HuH-7 (cell line): ENCODE data around the gene PRKCZ.

Experiments used
- DNase-seq: peaks from one replicate; pipeline ENCODE4 v3.0.0; 2011; ENCODE audit warnings: low spot score

PRKCZ gene

DNA sequence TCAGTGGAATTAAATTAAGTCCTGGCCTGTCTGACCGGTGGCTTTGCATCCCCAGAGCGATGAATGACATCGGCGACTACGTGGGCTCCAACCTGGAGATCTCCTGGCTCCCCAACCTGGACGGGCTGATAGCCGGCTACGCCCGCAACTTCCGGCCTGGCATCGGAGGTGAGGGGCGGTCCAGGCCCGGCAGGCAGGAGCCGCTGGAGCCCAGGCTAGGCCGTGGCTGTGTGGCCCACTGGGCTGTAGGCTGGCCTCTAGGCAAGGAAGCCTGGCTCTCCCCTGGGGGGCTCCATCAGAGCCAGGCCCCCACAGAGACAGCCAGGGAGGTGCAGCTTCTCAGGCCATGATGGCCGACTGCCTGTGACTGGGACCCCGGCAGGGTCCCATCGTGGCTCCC is 25.3 kb upstream of the PRKCZ start:
- no peak for DNase-seq

DNA sequence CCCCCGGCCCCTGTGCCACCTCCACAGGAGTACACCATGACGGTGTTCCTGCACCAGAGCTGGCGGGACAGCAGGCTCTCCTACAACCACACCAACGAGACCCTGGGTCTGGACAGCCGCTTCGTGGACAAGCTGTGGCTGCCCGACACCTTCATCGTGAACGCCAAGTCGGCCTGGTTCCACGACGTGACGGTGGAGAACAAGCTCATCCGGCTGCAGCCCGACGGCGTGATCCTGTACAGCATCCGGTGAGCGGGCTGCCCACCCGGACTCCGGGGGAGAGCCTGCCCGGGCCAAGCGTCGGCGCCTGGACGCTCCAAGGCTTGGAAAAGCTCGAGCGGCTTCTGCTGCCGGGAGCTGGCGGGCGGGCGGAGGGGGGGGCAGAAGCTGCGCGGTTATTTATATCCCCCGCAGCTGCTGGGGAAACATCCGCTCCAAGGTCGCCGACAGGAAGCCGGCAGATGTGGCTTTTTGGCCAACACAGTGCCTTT is 24.7 kb upstream of the PRKCZ start:
- no peak for DNase-seq

DNA sequence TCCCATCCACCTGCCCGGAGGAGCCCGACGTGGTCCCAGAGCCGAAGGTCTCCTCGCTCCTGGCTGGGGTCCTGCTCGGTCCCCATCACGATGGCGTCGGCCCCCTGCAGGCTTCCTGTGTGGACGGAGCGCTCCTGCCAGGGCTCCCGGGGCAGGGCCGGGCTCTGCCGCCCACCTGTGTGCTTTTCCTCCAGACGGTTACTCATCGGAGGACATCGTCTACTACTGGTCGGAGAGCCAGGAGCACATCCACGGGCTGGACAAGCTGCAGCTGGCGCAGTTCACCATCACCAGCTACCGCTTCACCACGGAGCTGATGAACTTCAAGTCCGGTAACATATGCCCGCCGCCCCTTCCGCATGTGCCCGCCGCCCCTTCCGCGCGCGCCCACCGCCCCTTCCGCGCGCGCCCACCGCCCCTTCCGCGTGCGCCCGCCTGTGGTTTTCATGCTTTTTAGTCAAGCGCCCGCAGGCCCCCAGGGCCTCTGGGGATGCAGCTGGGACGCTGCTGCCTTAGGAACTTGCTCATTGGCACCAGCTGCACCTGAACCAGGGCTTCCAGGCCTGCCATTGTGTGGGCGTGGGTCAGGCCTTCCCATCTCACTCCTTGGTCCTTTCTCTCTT is 22.1 kb upstream of the PRKCZ start:
- DNase-seq = no peak

DNA sequence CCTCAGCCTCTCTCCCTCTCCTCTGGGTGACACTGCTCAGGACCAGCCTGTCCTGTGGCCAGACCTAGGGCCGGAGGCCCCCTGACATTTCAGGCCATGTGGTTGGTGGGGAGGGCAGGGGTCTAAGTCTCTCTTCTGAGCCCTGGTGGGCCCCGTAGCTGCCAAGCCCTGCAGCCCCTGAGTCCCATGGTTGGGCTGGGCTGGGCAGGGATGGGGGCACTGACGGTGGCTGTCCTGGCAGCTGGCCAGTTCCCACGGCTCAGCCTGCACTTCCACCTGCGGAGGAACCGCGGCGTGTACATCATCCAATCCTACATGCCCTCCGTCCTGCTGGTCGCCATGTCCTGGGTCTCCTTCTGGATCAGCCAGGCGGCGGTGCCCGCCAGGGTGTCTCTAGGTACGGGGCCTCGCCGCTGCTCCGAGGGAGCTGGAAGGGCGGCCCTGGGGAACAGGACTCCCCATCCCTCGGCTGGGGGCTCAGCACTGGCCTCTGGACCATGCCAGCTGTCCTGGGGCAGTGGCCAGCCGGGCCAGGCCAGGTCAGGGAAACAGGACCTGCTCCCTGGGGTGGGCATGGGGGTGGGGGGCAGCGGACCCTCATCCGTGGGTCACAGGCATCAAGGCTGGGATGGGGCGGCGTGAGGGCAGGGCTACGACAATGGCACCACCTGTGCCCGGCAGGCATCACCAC is 21.2 kb upstream of the PRKCZ start:
- DNase-seq = no peak

DNA sequence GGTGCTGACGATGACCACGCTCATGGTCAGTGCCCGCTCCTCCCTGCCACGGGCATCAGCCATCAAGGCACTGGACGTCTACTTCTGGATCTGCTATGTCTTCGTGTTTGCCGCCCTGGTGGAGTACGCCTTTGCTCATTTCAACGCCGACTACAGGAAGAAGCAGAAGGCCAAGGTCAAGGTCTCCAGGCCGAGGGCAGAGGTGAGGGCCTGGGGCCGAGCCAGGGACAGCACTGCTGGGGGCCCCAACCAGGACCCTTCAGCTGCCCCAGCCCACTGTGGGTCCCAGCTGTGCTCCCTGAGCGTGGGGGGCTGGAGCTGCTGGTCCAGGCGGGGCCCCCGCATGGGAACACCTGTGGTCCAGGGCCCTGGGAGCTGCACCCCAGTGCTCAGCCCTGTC is 20.6 kb upstream of the PRKCZ start:
- DNase-seq = no peak

DNA sequence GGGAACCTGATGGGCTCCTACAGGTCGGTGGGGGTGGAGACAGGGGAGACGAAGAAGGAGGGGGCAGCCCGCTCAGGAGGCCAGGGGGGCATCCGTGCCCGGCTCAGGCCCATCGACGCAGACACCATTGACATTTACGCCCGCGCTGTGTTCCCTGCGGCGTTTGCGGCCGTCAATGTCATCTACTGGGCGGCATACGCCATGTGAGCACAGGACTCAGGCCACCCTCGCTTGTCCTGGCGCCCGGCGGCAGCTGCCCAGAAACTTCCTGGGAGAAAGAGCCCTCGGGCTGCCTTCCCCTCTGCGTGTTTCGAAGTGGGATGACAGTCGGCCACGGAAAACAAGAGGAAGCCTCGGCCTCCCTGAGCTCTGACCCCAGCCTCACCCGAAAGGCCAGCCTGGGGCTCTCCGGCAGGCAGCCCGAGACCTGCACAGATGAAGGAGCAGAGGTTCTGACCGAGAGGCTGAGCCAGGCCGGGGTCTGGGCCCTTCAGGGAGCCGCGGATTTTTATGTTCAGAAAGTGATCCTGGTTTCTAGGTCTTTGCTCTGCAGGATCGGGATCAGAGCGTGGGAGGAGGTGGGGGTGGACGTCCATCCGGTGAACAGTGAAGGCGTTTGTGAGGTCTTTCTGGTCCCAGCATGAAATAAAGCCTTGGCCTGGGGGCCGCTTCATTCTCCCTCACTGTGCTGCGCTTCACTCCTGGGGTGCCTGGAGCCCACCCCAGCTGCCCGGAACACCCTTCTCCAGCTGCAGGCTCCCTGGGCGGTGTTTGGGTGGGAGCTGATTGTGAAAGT is 19.9 kb upstream of the PRKCZ start:
- DNase-seq = no peak

DNA sequence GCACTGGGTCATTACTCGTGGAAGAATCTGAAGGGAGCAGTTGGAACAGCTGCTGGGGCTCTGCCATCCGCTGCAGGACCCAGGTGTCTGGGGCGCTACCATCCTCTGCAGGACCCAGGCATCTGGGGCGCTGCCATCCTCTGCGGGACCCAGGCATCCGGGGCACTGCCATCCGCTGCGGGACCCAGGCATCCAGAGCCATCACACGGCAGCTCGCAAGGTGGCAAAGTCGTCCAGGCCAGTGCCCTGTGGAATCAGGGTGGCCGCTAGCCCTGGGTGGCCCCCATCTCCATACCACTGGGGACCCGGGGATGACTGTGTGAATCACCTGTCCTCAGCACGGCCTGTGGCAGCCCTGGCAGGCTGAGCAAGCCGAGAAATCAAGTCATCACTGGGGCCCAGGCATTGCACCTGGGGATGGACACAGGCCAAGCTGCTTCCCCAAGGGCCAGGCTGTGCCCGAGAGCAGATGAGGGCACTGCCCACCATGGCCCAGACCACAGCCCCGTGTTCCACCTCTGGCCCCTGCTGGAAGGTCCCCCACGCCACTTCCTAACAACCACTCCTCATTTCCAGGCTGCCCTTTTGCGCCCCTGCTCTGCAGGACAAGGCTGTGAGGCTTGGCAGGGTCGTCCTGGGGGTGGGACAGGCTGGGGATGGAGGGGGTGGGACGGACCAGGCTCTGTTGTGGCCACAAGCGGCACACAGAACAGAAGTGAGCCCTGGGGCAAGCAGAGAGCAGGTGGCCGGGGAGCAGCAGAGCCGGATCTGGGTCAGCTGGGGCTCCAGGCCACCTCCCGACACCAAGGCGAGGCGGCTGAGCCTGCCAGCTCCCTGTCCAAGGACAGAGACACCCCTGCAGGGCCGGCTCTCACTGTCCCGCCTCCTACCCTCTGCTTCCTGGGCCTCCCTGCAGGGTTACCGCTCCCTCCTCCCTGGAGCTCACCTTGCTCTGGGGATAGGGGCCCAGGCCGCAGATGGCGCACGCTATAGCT is 18.4 kb upstream of the PRKCZ start:
- no peak for DNase-seq

DNA sequence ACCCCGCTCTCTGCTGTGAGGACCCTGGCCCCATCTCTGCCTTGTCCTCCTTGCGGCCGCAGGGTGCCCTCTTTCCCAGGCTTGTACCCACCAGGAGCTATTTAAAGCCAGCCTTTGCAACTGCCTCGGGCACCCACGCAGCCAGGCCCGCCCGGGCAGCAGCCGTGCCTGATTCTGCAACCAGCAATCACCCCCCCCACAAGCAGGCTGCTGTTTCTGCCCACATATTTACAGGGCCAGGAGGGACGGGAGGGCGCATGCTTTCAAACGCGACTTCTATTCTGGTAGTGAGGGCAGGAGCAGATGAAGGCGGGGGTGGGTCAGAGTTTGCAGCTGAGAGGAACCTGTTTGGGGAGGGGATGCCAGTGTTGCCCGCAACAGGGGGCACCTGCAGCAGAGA is 17.5 kb upstream of the PRKCZ start:
- no peak for DNase-seq

DNA sequence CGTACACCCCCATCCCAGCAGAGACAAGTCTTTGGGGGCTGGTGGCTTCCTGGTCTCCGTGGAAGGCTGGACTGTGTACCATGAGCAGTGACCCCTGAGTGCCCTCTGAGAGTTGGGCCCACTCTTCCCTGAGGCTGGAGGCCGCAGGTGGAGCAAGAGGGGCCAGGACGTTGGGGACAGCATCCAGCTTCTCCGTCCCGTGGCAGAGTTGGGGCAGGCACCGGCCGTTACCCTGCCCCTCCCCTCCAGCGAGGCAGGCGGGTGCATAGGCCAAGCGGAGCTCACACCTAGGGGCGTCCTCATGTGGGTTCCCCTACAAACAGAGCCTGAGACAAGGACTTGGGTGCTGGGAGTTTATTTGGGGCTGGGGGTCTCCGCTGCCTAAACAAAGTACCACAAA is 17.0 kb upstream of the PRKCZ start:
- DNase-seq = no peak

DNA sequence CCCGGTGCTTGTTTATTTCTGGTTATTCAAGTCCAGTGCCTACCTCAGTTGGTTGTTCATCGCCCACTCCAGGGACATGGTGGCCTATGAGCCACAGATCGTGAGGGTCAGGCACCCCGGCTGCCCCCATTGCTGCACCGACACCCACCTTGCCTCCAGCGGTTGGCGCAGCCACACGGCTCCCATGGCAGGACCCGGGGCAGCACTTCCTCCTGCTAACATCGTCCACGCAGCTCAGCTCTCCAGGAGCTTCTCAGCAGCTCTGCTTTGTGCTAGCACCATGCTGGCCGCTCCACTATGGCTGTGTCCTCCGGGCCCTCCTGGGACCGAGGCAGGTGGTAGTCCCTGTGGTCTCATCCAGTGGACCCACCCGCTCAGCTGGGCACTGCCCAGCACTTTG is 13.9 kb upstream of the PRKCZ start:
- no peak for DNase-seq

DNA sequence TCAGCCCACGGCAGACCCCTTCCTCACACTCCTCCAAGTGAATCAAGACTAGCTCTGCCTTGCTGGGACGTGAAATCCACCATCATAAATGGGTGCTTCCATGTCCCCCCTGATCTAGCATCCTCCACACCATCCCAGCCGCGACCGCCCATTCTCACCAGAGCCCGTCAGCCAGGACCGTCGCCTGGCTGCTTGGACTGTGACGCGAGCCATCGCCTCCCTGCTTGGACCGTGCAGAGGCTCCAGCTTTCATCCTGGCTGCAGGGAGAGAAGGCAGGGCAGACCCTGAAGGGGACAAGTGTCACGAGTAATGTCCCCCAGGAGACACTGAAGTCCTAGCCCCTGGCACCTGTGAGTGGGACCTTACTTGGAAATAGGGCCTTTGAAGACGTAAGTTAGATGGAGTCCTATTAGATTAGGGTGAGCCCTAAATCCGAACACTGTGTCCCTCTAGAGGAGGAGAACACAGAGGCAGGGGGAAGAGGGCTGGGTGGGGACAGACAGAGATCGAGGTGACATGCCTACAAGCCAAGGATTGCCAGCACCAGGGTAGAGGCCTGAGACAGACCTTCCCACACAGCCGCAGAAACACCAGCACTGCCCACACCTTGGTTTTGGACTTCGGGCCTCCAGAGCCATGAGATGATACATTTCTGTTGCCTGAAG is 12.8 kb upstream of the PRKCZ start:
- no peak for DNase-seq

DNA sequence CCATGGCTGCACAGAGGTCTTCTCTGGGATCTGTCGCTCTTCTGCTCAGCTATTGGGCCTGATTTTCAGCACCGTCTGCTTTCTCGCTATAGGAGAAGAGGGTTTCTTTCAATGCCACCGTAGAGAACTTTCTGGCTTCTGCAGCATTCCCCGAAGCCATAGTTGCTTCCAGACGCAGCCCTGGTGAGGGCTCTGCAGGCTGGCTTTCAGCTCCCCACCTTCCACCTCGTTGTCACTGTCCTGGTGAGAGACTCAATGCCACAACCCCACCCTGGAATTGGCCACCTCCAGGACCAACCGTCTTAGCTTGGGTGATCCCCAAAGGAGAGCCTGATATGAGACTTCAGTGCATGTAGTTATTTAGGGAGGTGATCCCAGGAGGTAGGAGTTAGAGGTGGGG is 12.0 kb upstream of the PRKCZ start:
- DNase-seq = no peak

DNA sequence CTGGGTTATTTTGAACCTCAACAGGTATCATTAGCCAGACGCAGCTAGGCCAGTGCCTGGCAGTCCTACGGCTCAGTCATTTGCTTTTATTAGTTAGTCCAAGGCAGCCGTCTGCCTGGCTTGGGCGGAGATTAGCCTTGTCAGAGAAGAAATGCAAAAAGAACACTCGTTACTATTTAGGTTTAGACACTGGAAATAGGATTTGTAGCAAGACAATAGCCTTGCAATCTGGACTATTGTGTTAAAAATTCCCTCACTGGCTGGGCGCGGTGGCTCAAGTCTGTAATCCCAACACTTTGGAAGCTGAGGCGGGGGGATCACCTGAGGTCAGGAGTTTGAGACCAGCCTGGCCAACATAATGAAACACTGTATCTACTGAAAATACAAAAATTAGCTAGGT is 11.0 kb upstream of the PRKCZ start:
- DNase-seq = no peak

DNA sequence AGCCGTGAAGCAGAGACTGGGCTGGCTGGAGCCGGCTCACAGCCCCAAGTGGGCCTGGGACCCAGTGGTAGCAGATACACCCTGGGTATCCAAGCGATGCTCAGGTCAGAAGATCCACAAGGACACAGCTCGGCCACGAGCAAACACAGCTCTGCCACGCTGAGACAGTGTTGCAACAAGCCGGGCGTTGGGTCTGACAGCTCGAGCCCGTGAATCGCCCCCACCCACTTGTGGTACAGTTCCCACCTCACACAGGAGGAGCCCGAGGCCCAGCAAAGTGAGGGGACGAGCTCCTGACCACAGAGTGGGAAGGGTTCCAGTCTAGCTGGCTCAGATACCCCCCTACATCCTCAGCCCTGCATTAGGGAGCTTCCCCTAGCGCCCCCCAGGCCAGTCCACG is 8.9 kb upstream of the PRKCZ start:
- DNase-seq = no peak

DNA sequence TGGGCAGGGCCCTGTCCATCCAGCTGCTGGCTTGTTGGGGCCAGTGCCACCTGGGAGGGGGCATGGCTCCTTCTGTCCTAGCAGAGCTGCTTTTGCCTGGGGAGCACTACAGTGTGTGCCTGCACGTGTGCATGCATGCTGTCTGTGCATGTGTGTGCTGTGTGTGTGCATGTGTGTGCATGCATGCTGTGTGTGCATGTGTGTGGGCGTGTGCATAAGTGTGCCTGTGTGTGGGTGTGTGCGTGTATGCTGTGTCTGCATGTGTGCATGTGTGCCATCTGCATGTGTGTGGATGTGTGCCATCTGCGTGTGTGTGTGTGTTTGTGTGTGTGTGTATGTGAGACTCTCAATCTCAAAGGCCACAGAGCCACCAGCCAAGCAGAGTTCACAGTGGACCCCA is 8.3 kb upstream of the PRKCZ start:
- DNase-seq = no peak

DNA sequence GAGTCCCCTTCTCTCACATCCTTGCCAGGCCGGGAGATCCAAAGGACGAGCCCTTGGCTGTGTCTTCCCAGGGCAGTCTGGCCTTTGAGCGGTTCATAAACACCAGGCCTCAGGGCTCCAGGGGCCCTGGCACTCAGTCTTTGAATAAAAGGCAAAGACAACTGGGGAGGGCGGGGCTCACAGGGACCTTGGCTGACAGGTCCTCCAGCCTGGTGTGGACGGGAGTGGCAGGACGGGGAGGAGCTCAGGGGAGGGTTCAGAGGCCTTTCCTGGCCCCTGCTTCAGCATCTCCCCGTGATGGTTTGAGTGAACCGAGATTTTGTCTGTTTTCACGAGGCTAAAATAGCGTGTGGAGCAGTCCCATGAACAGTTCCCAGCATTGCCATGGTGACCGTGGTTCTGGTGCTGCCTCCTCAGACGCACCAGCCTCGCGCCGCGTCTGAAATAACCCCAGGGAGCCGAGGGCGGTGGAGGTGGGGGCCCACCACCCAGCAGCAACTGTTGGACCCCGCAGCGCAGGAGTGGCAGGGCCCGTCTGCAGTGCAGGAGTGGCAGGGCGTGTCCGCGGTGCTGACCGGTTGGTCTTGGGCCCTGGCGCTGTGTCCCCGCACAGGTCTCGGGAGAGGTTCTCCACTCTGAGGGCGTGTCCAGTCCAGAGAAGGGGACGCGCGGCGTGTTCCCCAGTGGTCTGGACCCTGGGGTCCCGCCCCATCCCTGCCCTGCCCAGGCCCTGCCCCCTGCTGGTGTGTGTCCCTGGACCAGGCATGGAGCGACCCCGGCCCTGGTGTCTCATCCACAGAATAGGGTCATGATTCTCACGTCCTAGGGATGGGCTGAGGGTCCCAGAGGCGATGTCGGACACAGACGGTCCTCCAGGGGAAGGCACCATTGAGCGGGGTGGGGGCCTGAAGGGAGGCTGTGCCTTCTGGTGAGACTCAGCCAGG is 7.1 kb upstream of the PRKCZ start:
- no peak for DNase-seq

DNA sequence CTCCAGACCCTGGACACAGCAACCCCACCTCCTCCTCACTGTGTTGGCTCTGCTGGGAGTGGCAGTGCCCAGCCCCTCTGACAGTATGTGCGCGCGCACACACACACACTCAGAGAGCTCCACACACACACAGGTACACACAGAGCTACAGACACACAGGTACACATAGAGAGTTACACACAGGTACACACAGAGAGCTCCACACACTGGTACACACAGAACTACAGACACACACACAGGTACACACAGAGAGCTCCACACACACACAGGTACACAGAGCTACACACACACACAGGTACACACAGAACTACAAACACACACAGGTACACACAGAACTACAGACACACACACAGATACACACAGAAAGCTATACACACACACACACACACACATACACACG is 6.3 kb upstream of the PRKCZ start:
- DNase-seq = no peak

DNA sequence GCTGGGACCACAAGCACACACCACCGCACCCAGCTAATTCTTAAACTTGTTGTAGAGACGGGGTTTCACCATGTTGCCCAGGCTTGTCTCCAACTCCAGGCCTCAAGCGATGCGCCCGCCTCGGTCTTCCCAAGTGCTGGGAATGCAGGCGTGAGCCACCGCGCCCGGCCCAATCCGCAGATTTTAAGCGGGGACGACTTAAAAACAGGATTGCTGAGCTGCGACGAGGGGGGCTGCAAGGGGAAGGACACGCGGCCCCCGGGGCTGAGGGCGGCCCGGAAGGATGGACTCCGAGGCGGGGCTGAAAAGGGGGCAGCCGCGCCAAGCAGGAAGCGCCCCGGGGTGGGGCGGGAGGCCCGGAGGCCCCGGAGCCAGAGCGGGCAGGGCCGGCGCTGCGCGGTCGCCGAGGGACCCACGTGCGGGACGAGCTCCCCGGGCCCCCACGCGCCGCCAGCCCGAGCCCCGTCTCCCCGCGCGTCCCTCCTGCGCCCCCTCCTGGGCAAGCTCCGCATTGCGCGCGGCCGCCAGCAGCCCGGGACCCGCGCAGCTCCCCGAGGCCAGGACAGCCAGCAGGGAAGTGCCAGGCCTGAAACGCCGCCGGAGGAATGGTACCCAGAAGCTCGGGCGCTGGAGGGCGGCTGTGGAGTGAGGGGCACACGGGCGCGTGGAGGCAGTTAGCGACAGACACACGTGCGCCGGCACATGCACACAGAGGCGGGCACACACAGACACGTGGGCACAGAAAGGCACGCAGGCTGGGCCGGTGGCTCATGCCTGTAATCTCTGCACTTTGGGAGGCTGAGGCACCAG is 5.5 kb upstream of the PRKCZ start:
- DNase-seq = peak; percentile 81

DNA sequence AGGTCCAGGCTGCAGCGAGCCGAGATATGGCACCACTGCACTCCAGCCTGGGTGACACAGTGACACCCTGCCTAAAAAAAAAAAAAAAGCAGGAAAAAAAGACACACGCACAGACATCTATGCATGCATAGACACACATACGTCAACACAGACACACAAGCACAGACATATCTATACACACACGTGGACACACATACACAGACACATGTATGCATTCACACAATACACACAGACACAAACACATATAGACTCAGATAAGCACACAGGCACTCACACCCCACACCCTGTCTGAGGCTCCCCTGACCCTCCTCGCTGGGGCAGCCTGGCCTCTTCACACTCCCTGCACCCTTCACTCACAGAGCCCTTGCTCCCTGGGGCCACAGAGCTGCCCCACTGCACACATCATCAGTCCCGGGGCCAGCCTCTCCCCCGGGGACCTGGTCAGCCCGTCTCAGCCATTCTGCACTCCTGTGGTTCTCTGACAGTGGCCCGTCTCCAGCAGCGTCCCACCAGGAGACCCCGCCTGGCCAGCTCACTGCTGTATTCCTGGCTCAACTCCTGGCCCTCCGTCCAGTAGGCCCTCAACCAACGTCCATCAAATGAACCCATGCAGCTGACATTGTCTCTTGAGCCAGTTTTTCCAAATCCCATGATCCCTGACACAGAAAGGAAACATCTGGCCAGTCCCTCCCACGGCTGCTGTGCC is 4.6 kb upstream of the PRKCZ start:
- no peak for DNase-seq
